IMR-90 (cell line): ENCODE data around the gene MIXL1. TPM values are rescaled to one million over a fixed set of nuclear protein-coding genes. Genes with fewer than 3 reads are reported as not detected.

Experiments
- ATAC-seq: fragments of 200-7000 bp; cut with Tn5 transposase; 2 replicates; pipeline ENCODE4 v1.9.1; 2020; ENCODE audit warnings: low read depth, mild to moderate bottlenecking, moderate library complexity
- BruUV-seq: library from RNA; stranded (reverse); fragments of 400-500 nt; replicated peaks from 2 replicates; lab custom pipeline; 2021; lab: Mats Ljungman, UMichigan
- CTCF ChIA-PET: fragments of 300-600 bp; formaldehyde crosslinking; extraction: SDS; loops from one replicate; lab custom pipeline; 2021; ENCODE audit warnings: antibody characterized with exemption; lab: Yijun Ruan, JAX
- POLR2A ChIA-PET: fragments of 300-600 bp; sonication (Branson Sonifier 250); formaldehyde crosslinking; loops from one replicate; lab custom pipeline; 2022; ENCODE audit warnings: antibody characterized with exemption; ENCODE audit not compliant: unreplicated experiment; lab: Charles Lee
- DNase-seq: peaks from one replicate; pipeline ENCODE4 v3.0.0; 2013
- H2AFZ ChIP-seq: replicated peaks from 2 replicates; pipeline ENCODE3; 2013; ENCODE audit warnings: low read length, mild to moderate bottlenecking; ENCODE audit not compliant: poor library complexity
- H2AK5ac ChIP-seq: 2 replicates; pipeline ENCODE4 v1.6.1; 2013; ENCODE audit warnings: low read depth, low read length, inconsistent platforms
- H2AK9ac ChIP-seq: replicated peaks from 2 replicates; pipeline ENCODE3; 2013; ENCODE audit warnings: mild to moderate bottlenecking, low read depth, low read length, moderate library complexity; ENCODE audit not compliant: poor library complexity
- H2BK120ac ChIP-seq: 2 replicates; pipeline ENCODE4 v1.6.1; 2013; ENCODE audit warnings: low read depth, low read length, inconsistent platforms
- H2BK15ac ChIP-seq: 3 replicates; pipeline ENCODE4 v1.6.1; 2013; ENCODE audit warnings: low read depth, low read length, inconsistent platforms
- H2BK20ac ChIP-seq: 2 replicates; pipeline ENCODE4 v1.6.1; 2013; ENCODE audit warnings: low read depth, mild to moderate bottlenecking, inconsistent platforms, low read length, moderate library complexity
- H2BK5ac ChIP-seq: 2 replicates; pipeline ENCODE4 v1.6.1; 2013; ENCODE audit warnings: mild to moderate bottlenecking, low read depth, low read length, inconsistent platforms; ENCODE audit not compliant: poor library complexity, severe bottlenecking
- H3K14ac ChIP-seq: replicated peaks from 2 replicates; pipeline ENCODE4 v1.6.1; 2013; ENCODE audit warnings: low read depth, low read length, inconsistent platforms
- H3K18ac ChIP-seq: 2 replicates; pipeline ENCODE4 v1.6.1; 2013; ENCODE audit warnings: low read depth, low read length, control low read depth
- H3K23ac ChIP-seq: 2 replicates; pipeline ENCODE4 v1.6.1; 2013; ENCODE audit warnings: low read depth, low read length, inconsistent platforms
- H3K27ac ChIP-seq: 2 replicates; pipeline ENCODE4 v1.5.1; 2013; ENCODE audit warnings: mild to moderate bottlenecking, control low read depth, low read length; ENCODE audit not compliant: insufficient read depth
- H3K27me3 ChIP-seq: 2 replicates; pipeline ENCODE4 v1.6.1; 2013; ENCODE audit warnings: low read length; ENCODE audit not compliant: control insufficient read depth, insufficient read depth
- H3K36me3 ChIP-seq: 2 replicates; pipeline ENCODE4 v1.6.1; 2013; ENCODE audit warnings: low read length, mixed read lengths; ENCODE audit not compliant: control insufficient read depth, insufficient read depth
- H3K4ac ChIP-seq: 2 replicates; pipeline ENCODE4 v1.6.1; 2013; ENCODE audit warnings: low read depth, low read length, inconsistent platforms
- H3K4me1 ChIP-seq: 2 replicates; pipeline ENCODE4 v1.6.1; 2013; ENCODE audit warnings: low read length, mixed read lengths; ENCODE audit not compliant: control insufficient read depth, insufficient read depth
- H3K4me2 ChIP-seq: 2 replicates; pipeline ENCODE4 v1.6.1; 2013; ENCODE audit warnings: low read depth, mild to moderate bottlenecking, control low read depth, low read length, moderate library complexity
- H3K4me3 ChIP-seq: 2 replicates; pipeline ENCODE4 v1.5.1; 2013; ENCODE audit warnings: low read depth, mild to moderate bottlenecking, control low read depth, low read length, moderate library complexity; ENCODE audit not compliant: insufficient read depth
- H3K56ac ChIP-seq: 2 replicates; pipeline ENCODE4 v1.6.1; 2013; ENCODE audit warnings: low read length, inconsistent platforms; ENCODE audit not compliant: insufficient read depth; ENCODE audit errors: extremely low read depth
- H3K79me1 ChIP-seq, 2 experiments: 2 replicates each; pipeline ENCODE4 v1.6.1; 2013; ENCODE audit warnings: low read length in 2 of 2, inconsistent platforms in 1 of 2, low read depth in 1 of 2
- H3K9ac ChIP-seq: 2 replicates; pipeline ENCODE4 v1.6.1; 2013; ENCODE audit warnings: low read depth, low read length, control low read depth
- H3K9me1 ChIP-seq: 2 replicates; pipeline ENCODE4 v1.6.1; 2013; ENCODE audit warnings: low read length, inconsistent platforms; ENCODE audit not compliant: insufficient read depth
- H3K9me3 ChIP-seq: 2 replicates; pipeline ENCODE4 v1.6.1; 2013; ENCODE audit warnings: low read length; ENCODE audit not compliant: control insufficient read depth, insufficient read depth
- H4K20me1 ChIP-seq: 2 replicates; pipeline ENCODE4 v1.6.1; 2013; ENCODE audit warnings: low read length, inconsistent platforms; ENCODE audit not compliant: insufficient read depth
- H4K5ac ChIP-seq: 2 replicates; pipeline ENCODE4 v1.6.1; 2013; ENCODE audit warnings: mild to moderate bottlenecking, low read depth, low read length, control low read depth
- H4K8ac ChIP-seq, 2 experiments: 2 replicates each; pipeline ENCODE4 v1.6.1; 2013; ENCODE audit warnings: low read depth in 2 of 2, low read length in 2 of 2, control low read depth in 1 of 2, inconsistent platforms in 1 of 2
- H4K91ac ChIP-seq: 2 replicates; pipeline ENCODE4 v1.6.1; 2013; ENCODE audit warnings: low read depth, low read length, inconsistent platforms; ENCODE audit not compliant: insufficient read depth
- CHD1 ChIP-seq: IDR thresholded peaks from 2 replicates; pipeline ENCODE4 v1.6.1; 2012; ENCODE audit warnings: low read depth, low read length, improper control_type of control experiment
- ELK1 ChIP-seq: fragments of 150-350 bp; IDR thresholded peaks from 2 replicates; pipeline ENCODE4 v1.6.1; 2016; ENCODE audit warnings: low read depth, mild to moderate bottlenecking, low read length, moderate library complexity, borderline replicate concordance
- FOS ChIP-seq: fragments of 150-350 bp; IDR thresholded peaks from 2 replicates; pipeline ENCODE4 v1.6.1; 2016; ENCODE audit warnings: low read depth, low read length
- MAFK ChIP-seq: IDR thresholded peaks from 2 replicates; pipeline ENCODE4 v1.6.1; 2012; ENCODE audit warnings: low read depth, low read length, improper control_type of control experiment
- NFE2L2 ChIP-seq: fragments of 150-350 bp; IDR thresholded peaks from 2 replicates; pipeline ENCODE4 v1.6.1; 2016; ENCODE audit warnings: low read depth, mild to moderate bottlenecking, low read length
- RAD21 ChIP-seq: IDR thresholded peaks from 2 replicates; pipeline ENCODE4 v1.6.1; 2012; ENCODE audit warnings: low read length, improper control_type of control experiment
- whole genome bisulfite sequencing, 2 experiments: methylation state at CpG; one replicate each; pipeline versions ENCODE4 v1.1.5 to v1.1.7; 2013; ENCODE audit warnings: missing lambda C conversion rate in 2 of 2; ENCODE audit not compliant: insufficient read length in 1 of 2; ENCODE audit errors: extremely low coverage in 2 of 2; 5-methylcytosine and 5-hydroxymethylcytosine counted together
- dilution Hi-C: fragments of 300-500 bp; cut with HindIII; formaldehyde crosslinking; loops from one replicate; pipeline ENCODE4 v1.14.3; 2018; ENCODE audit warnings: low sequenced_read_pairs; ENCODE audit not compliant: unreplicated experiment
- in situ Hi-C: fragments of 300-500 bp; cut with MboI; formaldehyde crosslinking; loops from 3 replicates; pipeline ENCODE4 v1.14.3; 2019; ENCODE audit warnings: low sequenced_read_pairs, inconsistent platforms, mixed read lengths
- intact Hi-C: fragments of 100-400 bp; cut with micrococcal nuclease; formaldehyde crosslinking; loops from 2 replicates; pipeline ENCODE4 v1.10.0; 2022
- polyA plus RNA-seq, 3 experiments: library from polyadenylated mRNA; depleted of rRNA; stranded (reverse); fragments of >200 nt; gene quantifications; 2 replicates each; pipeline ENCODE4 v1.2.3, GENCODE V29; 2012; ENCODE audit warnings: low replicate concordance in 1 of 3
- total RNA-seq: library from RNA; depleted of rRNA; stranded (reverse); fragments of >200 nt; gene quantifications from 2 replicates; pipeline ENCODE4 v1.2.3, GENCODE V29; 2012

Gene MIXL1
- total and polyA plus RNA-seq, 2 of the 4 experiments (the other 2 are of a cell fraction) = not detected

- no peak for TF ChIP-seq MAFK
- no peak for TF ChIP-seq RAD21
- TF ChIP-seq CHD1 = no peak
- no peak for TF ChIP-seq NFE2L2
- no peak for TF ChIP-seq ELK1
- TF ChIP-seq FOS = no peak
- intact Hi-C loops = no loop called here
- no peak for DNase-seq
Measured at GRCh38 chr1:226233293-226233692, 9.8 kb downstream of the MIXL1 start.

More at GRCh38 chr1:226233293-226233692, 9.8 kb downstream of the MIXL1 start:
- Histone ChIP-seq H3K27me3 (no peaks in the 10 kb centered on the region), H2AK9ac (no peak overlapping the region), H3K36me3 (0 out of 2 replicates have a peak, but pooled peaks cover 3% of the 10 kb centered on the region), H2AFZ (no peak overlapping the region), H3K4me2 (no peak overlapping the region), H2BK20ac (no peak overlapping the region), H4K20me1 (no peaks in the 10 kb centered on the region), H3K18ac (no peak overlapping the region), H3K4me1 (no peaks in the 10 kb centered on the region), H3K9ac (no peak overlapping the region), H4K91ac (no peak overlapping the region), H4K8ac (no peak overlapping the region), H3K14ac (no peak overlapping the region), H2BK5ac (no peak overlapping the region), H3K9me1 (no peaks in the 10 kb centered on the region), H3K27ac (no peak overlapping the region), H3K4ac (no peak overlapping the region), H3K56ac (no peak overlapping the region), H2BK120ac (no peak overlapping the region), H4K5ac (no peak overlapping the region), H2AK5ac (no peak overlapping the region), H3K9me3 (no peaks in the 10 kb centered on the region), H2BK15ac (no peak overlapping the region), H3K79me1 (no peaks in the 10 kb centered on the region), H3K23ac (no peak overlapping the region), H3K4me3 (no peak overlapping the region)
- ChIA-PET CTCF (no interaction called here), POLR2A (no interaction called here)
- dilution Hi-C loops = no loop called here
- no TSS peak for BruUV-seq
- ATAC-seq = no peak
- in situ Hi-C loops = no loop called here
- WGBS, 2 experiments = 100% methylated on average over 2 of the region's 6 CpGs; no CpG with 5 or more reads in 1 of the 2 experiments
